ENCODE measurements around the gene TMEM147. TPM values are rescaled to one million over a fixed set of nuclear protein-coding genes. Genes with fewer than 3 reads are reported as not detected.

The TMEM147 gene
- total RNA-seq, 4 donors from 2014 or later = 68.1 to 119 (median 89.6) TPM

DNA sequence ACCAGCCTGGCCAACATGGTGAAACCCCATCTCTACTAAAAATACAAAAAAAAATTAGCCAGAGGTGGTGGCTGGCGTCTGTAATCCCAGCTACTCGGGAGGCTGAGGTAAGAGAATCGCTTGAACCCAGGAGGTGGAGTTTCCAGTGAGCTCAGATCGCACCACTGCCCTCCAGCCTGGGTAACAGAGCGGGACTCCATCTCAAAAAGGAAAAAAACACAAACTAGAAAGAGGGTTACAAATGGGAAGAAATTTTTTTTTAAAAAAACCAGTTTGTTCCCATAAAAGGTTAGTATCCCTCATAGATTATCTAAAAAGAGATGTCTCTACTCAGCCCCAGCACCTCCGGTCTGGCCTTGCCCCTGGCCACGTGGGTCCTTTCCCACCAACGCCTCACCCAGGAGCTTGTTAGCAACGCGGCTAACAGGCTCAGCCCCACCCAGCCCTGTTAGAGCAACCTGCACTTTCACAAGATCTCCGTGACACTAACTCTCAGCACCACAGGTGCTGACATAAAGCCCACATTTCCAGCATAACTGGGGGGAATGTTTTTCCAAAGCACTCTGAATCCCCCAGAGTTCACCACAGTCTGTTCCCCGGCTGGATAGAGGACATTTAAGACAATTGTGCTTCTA, 36.3 kb upstream of the TMEM147 start:
- DNase-seq = no peak
- no peak for TF ChIP-seq CTCF (IDR thresholded peaks at IDR 0.05)
- peak in 1 of 4 donors; percentile 21 for TF ChIP-seq POLR2A (IDR thresholded peaks at IDR 0.05)
- peak overlapping the region; percentile 17 to 62 (median 46) for H3K4me3 ChIP-seq
- peaks cover 5 to 32% (median 13%) of the 10 kb centered on the region in 3 donors for H3K4me1 ChIP-seq
- 18 to 22% methylated on average over 12 of the region's 12 CpGs for WGBS, 2 donors
- intact Hi-C loops (cut with DNase I) = no loop called here
- H3K27me3 ChIP-seq = peaks cover 0 to 65% (median 0%) of the 10 kb centered on the region in 4 donors
- H3K27ac ChIP-seq = peak overlapping the region; percentile 58 to 82 (median 68)
- peaks cover 0 to 21% (median 0%) of the 10 kb centered on the region in 3 donors for H3K36me3 ChIP-seq
- no peaks in the 10 kb centered on the region for H3K9me3 ChIP-seq

DNA sequence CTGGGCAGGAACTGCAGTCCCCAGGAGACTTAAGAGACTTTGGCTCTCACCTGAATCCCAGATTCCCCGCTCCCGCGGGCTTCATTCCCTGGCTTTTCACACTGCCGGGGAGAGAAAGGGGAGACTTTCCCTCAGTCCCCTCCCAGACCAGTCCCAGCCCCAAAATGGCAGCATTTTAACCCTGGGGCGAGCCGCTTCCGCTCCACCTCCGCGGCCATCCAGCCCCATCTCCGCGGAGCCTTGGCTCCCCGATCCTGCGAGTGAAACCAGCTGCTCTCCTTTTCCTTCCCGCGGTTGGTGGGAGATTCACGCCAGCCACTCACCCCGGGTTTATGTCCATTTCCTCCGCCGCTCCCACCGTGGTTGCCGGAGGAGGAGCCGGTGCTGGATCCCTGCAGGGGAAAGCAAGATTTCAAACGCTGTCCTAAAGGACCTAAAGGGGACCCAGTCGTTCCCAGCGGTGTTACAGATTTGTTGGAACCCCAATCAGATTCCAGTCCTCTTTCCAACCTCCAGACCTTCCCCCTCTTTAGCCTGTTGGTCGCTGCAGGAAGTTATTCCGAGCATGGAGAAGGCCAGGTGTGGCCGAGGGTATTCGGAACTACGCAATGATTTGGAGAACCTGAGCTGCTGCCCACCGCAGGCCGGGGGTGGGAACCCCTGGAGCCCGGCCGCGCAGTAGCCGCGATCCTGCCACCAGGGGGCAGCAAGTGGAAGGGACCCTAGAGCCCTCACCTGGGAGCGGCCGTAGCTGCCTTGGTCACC, 35.4 kb upstream of the TMEM147 start:
- DNase-seq = no peak
- peaks cover 0 to 14% (median 0%) of the 10 kb centered on the region in 3 donors for H3K36me3 ChIP-seq
- intact Hi-C loops (cut with DNase I) = no loop called here
- peaks cover 5 to 36% (median 13%) of the 10 kb centered on the region in 3 donors for H3K4me1 ChIP-seq
- peaks cover 0 to 71% (median 0%) of the 10 kb centered on the region in 4 donors for H3K27me3 ChIP-seq
- peak overlapping the region; percentile 17 to 62 (median 46) for H3K4me3 ChIP-seq
- peak; percentile 87 to 97 (median 93) for TF ChIP-seq CTCF (IDR thresholded peaks at IDR 0.05)
- TF ChIP-seq POLR2A (IDR thresholded peaks at IDR 0.05) = no peak
- no peaks in the 10 kb centered on the region for H3K9me3 ChIP-seq
- 0 to 3% methylated on average over 13 to 29 of the region's 39 CpGs for whole genome bisulfite sequencing, 2 donors
- peak overlapping the region; percentile 58 to 82 (median 68) for H3K27ac ChIP-seq

- Histone ChIP-seq H3K27me3 (peaks cover 0 to 71% (median 0%) of the 10 kb centered on the region in 4 donors), H3K27ac (peak overlapping the region; percentile 58 to 82 (median 68)), H3K4me1 (peaks cover 5 to 36% (median 13%) of the 10 kb centered on the region in 3 donors), H3K9me3 (no peaks in the 10 kb centered on the region), H3K36me3 (peaks cover 0 to 8% (median 0%) of the 10 kb centered on the region in 3 donors), H3K4me3 (peak overlapping the region in 3 of 4 donors; percentile 43 to 62 (median 48))
- intact Hi-C loops (cut with DNase I) = no loop called here
- 0% methylated on average over 3 of the region's 15 CpGs; no CpG with 5 or more reads in 1 of the 2 donors for WGBS, 2 donors
- DNase-seq = no peak
- TF ChIP-seq POLR2A (IDR thresholded peaks at IDR 0.05) = no peak
- TF ChIP-seq CTCF (IDR thresholded peaks at IDR 0.05) = no peak
These were observed 34.8 kb upstream of the TMEM147 start for GRCh38 chr19:35510626-35510964.

DNA sequence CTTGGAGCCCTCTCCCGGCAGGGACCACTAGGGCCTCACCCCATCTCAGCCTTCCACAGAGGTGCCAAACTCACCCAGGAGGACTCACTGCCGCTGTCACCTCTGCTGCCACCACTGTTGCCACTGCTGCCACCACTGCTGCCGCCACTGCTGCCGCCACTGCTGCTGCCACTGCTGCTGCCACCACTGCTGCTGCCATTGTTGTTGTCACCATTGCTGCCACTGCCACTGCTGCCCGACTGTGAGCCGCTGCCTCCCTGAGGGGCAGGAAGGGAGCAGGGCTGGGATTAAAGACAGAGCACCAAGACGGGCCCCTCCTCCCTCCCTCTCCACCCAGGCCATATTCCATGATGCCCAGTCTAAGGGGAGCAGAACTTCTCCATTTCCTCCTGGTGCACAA, 34.1 kb upstream of the TMEM147 start:
- peaks cover 5 to 36% (median 13%) of the 10 kb centered on the region in 3 donors for H3K4me1 ChIP-seq
- H3K9me3 ChIP-seq = no peaks in the 10 kb centered on the region
- DNase-seq = no peak
- H3K27ac ChIP-seq = no peak overlapping the region
- 69 to 83% methylated on average over 2 to 7 of the region's 7 CpGs for WGBS, 2 donors
- H3K4me3 ChIP-seq = peak overlapping the region in 1 of 4 donors; percentile 48
- TF ChIP-seq CTCF (IDR thresholded peaks at IDR 0.05) = no peak
- TF ChIP-seq POLR2A (IDR thresholded peaks at IDR 0.05) = no peak
- peaks cover 0 to 71% (median 0%) of the 10 kb centered on the region in 4 donors for H3K27me3 ChIP-seq
- intact Hi-C loops (cut with DNase I) = no loop called here
- H3K36me3 ChIP-seq = peaks cover 0 to under 1% (median 0%) of the 10 kb centered on the region in 3 donors
